Dendritic cell treated with granulocyte-macrophage colony-stimulating factor and Interleukin-4, amounts not matched to agents 40 ng/mL and 50 ng/mL, for 4 days (primary cell): ENCODE results near the gene MLH3.
A peak's percentile ranks its signal among the peaks of the same experiment; 100 is the strongest.

Experiments
- H3K27ac Mint-ChIP-seq: one replicate; pipeline ENCODE4 v1.8.0; 2022; ENCODE audit warnings: mild to moderate bottlenecking, mixed read lengths
- H3K27me3 Mint-ChIP-seq: one replicate; pipeline ENCODE4 v1.8.0; 2022; ENCODE audit warnings: mild to moderate bottlenecking, mixed read lengths
- H3K36me3 Mint-ChIP-seq: one replicate; pipeline ENCODE4 v1.8.0; 2022; ENCODE audit warnings: low read depth, mixed read lengths
- H3K4me1 Mint-ChIP-seq: one replicate; pipeline ENCODE4 v1.8.0; 2022; ENCODE audit warnings: low read depth, mixed read lengths
- H3K4me3 Mint-ChIP-seq: one replicate; pipeline ENCODE4 v1.8.0; 2022; ENCODE audit warnings: mild to moderate bottlenecking, moderate library complexity, mixed read lengths
- H3K9me3 Mint-ChIP-seq: one replicate; pipeline ENCODE4 v1.8.0; 2022; ENCODE audit warnings: mixed read lengths
- intact Hi-C: fragments of 100-400 bp; cut with micrococcal nuclease; formaldehyde crosslinking; loops from one replicate; pipeline ENCODE4 v1.15.0; 2022

MLH3 gene

DNA sequence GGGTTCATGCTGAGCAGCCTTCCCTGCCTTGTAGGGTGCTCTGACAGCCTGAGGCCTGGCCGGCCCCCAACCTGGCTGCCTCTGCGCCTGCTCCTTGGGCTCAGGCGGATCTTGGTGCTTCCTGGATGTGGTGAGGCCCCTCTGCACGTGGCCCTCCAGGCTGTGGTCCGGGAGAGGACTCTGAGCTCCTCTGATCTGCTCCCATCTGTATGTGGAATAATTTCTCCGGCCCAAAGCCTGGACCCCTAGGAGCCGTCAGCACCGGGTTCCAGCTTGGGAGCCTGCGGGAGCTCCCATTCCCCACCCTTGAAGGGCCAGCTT, 69.8 kb downstream of the MLH3 start:
- Mint-ChIP-seq H3K4me1 (no peaks in the 10 kb centered on the region), H3K9me3 (no peaks in the 10 kb centered on the region), H3K36me3 (no peaks in the 10 kb centered on the region), H3K27me3 (no peaks in the 10 kb centered on the region), H3K4me3 (no peak overlapping the region), H3K27ac (no peak overlapping the region)
- intact Hi-C loops: no loop called here

DNA sequence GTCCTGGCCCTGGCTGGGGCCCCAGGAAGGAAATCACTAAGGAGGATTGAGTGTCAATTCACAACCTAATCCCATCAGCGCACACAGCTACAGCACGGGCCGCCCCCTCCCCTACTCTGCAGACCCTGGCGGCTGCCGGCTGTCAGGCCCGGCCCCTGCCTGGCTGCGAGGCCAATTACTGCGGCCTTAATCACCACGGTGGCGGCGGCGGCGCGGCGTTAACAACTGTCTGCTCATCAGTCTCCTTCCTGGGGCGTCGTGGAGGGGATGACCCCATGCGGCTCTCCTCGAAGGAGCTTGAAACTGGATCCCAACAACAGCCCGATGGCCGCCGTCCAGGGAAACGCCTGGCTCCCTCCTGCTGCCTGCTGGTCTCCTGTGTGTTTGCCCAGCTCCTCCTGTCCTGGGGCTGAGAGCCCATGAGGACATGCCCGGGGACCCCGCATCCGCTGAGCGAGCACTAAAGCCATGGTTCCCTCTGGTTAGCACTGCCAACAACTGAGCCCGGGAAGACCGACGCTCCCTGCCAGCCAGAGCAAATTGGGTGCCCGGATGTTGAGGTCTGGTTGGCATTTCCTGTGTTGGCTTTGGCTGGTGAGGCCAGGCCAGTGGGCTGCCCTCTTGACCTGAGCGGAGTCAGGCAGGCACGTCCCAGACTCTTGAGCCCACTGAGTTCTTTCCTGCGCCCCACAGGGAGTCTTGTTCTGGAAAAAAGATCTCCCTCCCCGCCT, 70.4 kb downstream of the MLH3 start:
- Mint-ChIP-seq H3K27me3 (no peaks in the 10 kb centered on the region), H3K9me3 (no peaks in the 10 kb centered on the region), H3K4me1 (no peaks in the 10 kb centered on the region), H3K36me3 (no peaks in the 10 kb centered on the region), H3K4me3 (no peak overlapping the region), H3K27ac (no peak overlapping the region)
- intact Hi-C loops: no loop called here

DNA sequence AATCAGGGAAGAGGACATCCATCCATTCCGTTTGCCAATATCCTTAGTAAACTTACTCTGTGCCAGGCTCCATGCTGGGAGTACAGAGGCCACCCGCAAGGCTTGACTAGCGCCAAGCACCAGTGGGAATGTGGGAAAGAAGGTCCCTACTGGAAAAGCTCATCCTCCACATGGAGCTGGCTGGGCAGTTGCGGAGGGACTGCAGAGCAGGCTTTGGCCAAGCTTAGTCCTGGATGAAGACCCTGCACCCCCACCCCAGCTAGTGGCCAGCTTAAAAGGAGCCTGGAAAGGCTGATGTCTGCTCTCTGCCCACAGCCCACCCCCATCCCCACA, 70.9 kb downstream of the MLH3 start:
- Mint-ChIP-seq H3K27ac (no peak overlapping the region), H3K9me3 (no peaks in the 10 kb centered on the region), H3K36me3 (no peaks in the 10 kb centered on the region), H3K4me1 (no peaks in the 10 kb centered on the region), H3K4me3 (no peak overlapping the region), H3K27me3 (no peaks in the 10 kb centered on the region)
- intact Hi-C loops: no loop called here

DNA sequence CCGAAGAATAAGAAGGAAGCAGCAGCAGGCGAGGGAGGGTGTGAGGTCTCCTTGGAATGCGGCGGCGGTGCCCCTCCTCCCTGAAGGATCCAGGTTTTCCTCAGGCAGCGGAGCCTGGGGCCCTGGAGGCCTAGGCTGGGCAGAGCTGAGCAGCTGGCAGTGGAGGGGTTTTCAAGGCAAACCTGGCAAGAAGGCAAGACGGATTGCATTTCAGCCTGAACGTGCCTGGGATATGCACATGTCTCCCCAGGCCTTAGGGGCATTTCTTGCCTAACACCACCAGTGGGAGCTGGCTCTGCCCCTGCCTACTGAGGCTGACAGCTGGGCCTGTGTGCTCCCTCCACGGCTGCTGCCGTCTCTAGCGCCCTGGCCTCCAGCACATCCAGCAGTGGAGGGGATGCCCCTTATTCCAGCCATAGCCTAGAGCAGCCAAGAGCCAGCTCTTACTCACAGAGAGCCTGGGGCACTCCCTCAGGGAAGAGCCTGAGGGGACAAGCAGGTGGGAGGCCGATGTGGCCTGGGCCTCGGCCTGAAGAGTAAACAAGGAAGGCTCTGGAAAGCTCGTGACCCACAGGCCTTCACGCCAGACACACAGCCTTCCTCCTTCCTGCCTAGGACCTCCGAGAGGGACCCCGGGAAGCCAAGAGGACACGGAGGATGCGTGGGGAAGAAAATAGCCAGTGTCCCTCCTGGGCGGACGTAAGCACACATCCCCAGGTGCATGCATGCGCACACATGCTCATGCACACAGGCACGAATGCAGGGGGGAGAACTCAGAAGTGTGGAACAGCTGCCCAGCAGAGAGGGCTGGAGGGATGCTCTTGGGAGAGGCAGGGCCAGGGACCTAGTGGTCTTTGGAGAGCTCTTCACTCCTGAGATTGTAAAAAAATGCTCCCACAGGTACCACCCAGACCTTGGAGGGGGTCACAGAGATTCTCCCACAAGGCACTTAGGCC, 71.5 kb downstream of the MLH3 start:
- intact Hi-C loops: no loop called here
- Mint-ChIP-seq H3K27me3 (no peaks in the 10 kb centered on the region), H3K9me3 (no peaks in the 10 kb centered on the region), H3K36me3 (no peaks in the 10 kb centered on the region), H3K27ac (no peak overlapping the region), H3K4me3 (no peak overlapping the region), H3K4me1 (no peaks in the 10 kb centered on the region)

DNA sequence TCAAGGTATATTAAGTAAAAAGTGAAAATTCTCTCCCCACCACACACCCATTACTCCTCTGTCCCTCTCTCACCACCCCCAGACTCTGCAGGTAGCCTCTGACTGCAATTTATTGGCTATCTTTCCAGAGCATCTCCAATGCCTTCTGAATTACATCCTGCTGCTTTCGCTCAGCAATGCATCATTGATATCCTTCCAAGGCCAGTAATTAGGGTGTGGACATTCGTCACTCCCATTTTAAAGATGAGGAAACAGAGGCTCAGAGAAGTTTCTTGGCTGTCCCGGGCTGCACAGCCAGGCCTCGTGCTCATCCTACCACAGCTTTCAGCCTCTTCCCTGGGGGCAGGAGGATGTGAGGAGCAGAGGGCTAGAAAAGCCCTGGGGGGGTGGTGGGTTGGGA, 72.2 kb downstream of the MLH3 start:
- Mint-ChIP-seq H3K4me1 (peaks cover 4% of the 10 kb centered on the region), H3K27me3 (no peaks in the 10 kb centered on the region), H3K27ac (no peak overlapping the region), H3K36me3 (no peaks in the 10 kb centered on the region), H3K9me3 (no peaks in the 10 kb centered on the region), H3K4me3 (no peak overlapping the region)
- intact Hi-C loops: no loop called here

DNA sequence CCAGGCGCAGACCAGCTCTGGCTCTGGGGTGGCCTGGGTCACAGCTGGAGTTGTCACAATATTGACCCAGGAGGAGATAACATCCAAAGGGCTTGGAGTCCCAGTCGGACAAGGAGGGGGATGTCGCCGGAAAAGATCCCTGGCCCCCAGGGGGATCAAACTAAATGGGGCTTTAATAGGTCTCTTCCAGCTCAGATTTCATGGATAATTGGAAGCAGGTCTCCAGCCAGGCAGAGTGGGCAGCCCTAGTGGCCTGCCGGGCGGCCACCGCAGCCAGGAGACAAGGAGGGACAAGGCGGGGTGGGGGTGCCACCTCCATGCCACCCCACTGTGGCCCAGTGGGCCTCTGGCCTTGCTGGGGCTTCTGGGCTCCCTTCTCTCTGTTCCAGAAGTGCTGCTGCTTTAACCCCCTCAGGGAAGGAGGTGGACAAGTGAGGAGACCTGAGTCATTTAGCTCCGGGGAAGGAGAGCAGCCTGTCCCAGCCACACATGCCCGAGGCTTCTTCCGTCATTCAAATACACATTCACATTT, 72.8 kb downstream of the MLH3 start:
- H3K27me3 Mint-ChIP-seq: no peaks in the 10 kb centered on the region
- peaks cover 10% of the 10 kb centered on the region for H3K4me1 Mint-ChIP-seq
- H3K36me3 Mint-ChIP-seq: no peaks in the 10 kb centered on the region
- intact Hi-C loops: no loop called here
- H3K27ac Mint-ChIP-seq: no peak overlapping the region
- no peak overlapping the region for H3K4me3 Mint-ChIP-seq
- H3K9me3 Mint-ChIP-seq: no peaks in the 10 kb centered on the region

DNA sequence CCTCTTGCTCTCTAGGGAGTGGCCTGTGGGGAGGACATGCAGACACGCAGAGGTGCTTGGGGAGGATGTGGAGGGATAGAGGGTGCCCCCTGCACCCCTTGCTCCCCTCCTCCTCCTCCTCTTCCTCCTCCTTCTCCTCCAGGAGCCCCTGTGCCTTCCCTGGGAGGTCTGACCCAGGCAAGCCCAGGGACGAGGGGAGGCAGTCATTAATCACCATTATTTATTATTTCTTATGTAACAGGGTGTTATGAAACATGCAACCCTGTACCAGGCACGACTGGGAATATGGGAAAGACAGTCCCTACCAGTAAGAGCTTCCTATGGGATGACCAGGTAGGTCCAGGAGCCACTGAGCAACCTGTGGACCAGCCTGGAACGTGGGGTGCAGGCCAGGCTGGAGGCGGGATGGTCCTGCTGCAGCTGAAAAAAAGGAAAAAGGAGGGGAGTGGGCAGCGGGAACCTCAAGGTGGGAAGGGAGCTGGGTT, 73.3 kb downstream of the MLH3 start:
- Mint-ChIP-seq H3K27ac (no peak overlapping the region), H3K4me3 (no peak overlapping the region), H3K9me3 (no peaks in the 10 kb centered on the region), H3K36me3 (no peaks in the 10 kb centered on the region), H3K4me1 (peaks cover 15% of the 10 kb centered on the region), H3K27me3 (no peaks in the 10 kb centered on the region)
- intact Hi-C loops: no loop called here

DNA sequence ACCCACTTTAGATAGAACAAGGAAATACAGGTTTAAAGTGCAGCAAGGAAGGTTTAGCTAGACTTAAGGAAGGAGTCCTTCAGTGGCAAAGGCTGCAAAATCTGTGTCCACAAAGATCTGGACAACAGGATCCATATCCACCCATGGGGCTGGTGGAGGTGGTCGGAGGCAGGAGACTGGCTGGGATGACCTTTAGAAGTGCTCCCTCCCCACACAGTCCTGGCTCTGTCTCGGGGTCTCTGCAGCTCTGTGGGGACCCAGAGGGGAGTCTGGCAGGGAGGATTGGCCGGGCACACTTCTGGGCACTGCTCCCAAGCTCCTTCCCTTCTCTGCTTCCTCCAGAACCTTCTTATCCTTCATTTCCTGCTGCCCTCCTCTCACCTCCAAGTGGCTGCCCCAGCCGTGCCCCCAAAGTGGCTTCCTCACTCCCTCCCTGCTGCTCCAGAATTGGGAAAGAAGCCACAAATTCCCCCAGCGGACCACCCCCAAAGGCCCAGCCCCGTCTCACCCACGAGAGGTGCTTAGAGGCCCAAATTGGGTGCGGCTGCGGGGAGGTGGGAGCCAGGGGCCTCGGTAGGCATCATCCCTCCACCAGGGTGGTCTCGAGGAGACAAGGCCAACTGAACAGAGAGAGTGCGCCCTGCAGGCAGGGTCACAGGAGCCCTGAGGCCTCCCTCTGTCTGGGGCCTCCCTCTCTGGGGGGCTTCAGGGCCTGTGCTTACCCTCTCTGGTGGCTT, 73.9 kb downstream of the MLH3 start:
- Mint-ChIP-seq H3K27ac (no peak overlapping the region), H3K36me3 (no peaks in the 10 kb centered on the region), H3K4me1 (peaks cover 19% of the 10 kb centered on the region), H3K9me3 (no peaks in the 10 kb centered on the region), H3K27me3 (no peaks in the 10 kb centered on the region), H3K4me3 (no peak overlapping the region)
- intact Hi-C loops: no loop called here

DNA sequence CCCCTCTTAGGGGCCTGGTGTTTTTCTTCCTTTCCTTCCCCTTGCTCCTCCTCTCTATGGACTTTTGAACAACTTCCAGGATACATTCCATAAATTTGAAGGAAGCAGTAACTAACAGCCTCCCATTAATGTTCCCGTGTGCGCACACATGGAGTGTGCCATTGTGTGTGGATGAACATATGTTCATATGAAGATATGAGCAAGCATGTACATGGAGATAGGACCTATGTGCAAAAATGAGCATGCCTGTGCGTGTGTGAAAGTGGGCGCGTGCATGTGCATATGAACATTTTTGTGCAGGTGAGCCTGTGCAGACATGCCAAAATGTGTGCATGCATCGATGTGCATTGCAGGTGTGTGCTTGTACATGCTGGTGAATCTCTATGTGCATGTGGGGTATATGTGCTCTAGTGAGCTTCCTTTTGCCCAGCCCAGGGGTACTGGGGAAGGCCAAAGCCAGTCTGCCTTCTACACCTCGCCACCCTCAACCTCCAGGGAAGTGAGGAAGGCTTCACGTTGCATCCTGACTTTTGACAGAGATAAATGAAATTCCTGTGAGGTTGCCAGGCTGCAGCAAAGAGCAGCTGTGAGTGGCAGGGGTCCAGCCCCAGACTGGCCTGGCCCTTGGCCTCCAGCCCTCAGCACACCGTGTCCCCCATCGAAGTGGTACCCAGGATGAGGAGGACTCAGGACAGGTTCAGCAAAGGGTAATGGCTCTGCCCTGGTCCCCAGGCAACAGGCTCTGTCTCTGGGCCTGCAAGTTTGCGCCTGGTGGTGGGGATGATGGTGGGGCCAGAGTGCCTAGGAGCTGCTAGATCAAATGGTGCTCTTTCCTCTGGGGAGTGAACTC, 74.8 kb downstream of the MLH3 start:
- Mint-ChIP-seq H3K4me3 (no peak overlapping the region), H3K36me3 (no peaks in the 10 kb centered on the region), H3K4me1 (peaks cover 19% of the 10 kb centered on the region), H3K27me3 (no peaks in the 10 kb centered on the region), H3K9me3 (no peaks in the 10 kb centered on the region), H3K27ac (no peak overlapping the region)
- intact Hi-C loops: no loop called here

DNA sequence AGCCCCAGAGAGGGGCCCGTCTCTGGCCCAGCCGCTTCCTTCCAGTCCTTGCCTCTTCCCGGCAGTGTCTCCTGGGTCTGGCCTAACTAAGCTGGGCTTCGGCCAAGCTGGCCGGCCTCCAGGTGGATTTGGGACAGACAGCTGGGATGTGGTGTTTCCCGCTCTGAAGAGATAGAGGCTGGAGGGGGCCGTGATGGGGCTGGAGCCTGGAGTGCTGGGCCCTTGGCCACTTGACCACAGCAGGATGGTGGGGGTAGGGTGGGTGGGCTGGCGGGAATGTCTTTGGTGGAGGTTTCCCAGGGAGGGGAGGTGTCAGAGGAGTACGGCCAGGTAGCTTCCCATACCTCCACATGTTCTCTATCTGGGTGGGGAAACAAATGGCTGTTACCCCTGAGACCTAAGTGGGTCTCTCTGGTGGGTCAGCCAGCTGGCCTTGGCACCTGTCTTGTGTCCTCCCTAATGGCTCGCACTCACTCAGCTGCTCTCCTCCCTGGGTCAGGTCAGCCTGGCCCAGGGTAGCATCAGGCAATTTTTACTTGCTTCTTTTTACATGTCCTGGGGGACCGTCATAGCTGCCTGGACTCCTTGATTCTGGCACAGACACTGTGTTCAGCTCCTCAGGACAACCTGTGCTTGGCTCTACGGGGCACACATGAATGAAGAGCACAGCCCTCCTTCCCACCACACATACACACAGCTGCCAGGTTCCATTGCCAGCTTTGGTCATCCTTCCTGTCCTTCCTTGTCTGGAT, 76.0 kb downstream of the MLH3 start:
- Mint-ChIP-seq H3K27ac (no peak overlapping the region), H3K36me3 (no peaks in the 10 kb centered on the region), H3K27me3 (peaks cover 1% of the 10 kb centered on the region)

DNA sequence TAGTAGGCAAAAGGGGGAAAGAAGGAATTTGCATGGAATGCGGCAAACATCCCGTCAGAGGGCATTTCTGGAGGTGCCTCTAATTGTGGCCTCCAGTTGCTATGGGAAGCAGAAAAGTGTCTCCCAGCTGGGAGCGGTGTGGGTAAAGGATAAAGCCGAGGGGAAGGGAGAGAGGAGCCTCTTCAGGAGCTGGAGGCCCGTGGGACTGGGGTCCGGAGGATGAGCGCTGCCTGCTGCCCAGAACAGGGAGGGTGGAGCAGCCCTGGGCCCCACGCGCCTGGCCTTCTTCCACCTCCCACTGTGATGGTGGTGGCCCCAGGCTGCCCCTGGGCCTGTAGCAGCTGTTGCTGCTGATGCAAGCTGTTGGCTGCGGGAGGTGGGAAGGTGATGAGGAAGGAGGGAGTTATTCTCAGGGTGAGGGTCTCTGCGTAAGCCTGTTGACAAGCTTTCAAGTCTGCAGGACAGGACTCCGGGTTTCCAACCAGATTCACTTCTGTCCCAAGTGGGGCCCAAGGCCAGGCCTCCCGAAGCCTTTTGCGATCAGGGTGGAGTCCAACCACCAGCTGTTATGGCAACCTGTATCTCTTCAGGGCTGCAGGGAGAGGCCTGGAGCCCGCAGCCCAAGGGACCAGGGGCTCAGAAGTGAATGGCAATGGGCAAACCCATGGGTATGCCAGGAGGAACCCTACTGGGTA, 76.8 kb downstream of the MLH3 start:
- intact Hi-C loops: no loop called here
- H3K9me3 Mint-ChIP-seq: no peaks in the 10 kb centered on the region
- H3K27me3 Mint-ChIP-seq: peaks cover 1% of the 10 kb centered on the region
- no peaks in the 10 kb centered on the region for H3K36me3 Mint-ChIP-seq
- no peak overlapping the region for H3K4me3 Mint-ChIP-seq
- peak overlapping the region; percentile 76 for H3K27ac Mint-ChIP-seq
- H3K4me1 Mint-ChIP-seq: peaks cover 19% of the 10 kb centered on the region

More for the DNA sequence above, 76.0 kb downstream of the MLH3 start:
- peaks cover 19% of the 10 kb centered on the region for H3K4me1 Mint-ChIP-seq
- no peak overlapping the region for H3K4me3 Mint-ChIP-seq
- H3K9me3 Mint-ChIP-seq: no peaks in the 10 kb centered on the region
- intact Hi-C loops: no loop called here

DNA sequence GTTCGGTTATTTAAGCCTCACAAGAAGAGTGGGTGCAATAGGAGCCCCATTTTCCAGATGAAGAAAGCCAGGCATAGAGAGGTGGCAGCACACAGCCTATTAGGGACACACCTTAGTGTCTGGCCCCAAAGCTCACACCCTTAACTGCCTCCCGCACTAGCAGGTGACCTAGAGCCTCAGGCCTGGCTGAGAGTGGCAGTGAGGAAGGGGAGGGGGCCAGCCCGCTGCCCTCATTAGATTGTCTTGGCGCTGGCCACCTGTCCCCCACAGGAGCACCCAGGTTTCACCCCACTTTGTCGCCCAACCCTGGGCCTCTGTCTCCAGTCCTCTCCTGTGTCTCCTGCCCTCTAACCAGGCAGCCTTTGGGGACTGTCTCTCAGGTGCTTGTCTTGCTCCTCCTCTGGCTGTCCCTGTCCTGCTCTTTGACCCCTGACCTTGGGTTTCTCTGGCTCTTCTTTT, 77.3 kb downstream of the MLH3 start:
- no peaks in the 10 kb centered on the region for H3K36me3 Mint-ChIP-seq
- no peaks in the 10 kb centered on the region for H3K9me3 Mint-ChIP-seq
- H3K27me3 Mint-ChIP-seq: peaks cover 1% of the 10 kb centered on the region
- intact Hi-C loops: no loop called here
- H3K27ac Mint-ChIP-seq: peak overlapping the region; percentile 76
- no peak overlapping the region for H3K4me3 Mint-ChIP-seq
- H3K4me1 Mint-ChIP-seq: peaks cover 19% of the 10 kb centered on the region
